Measurements from ENCODE around the gene U2AF1L4.

The U2AF1L4 gene

GRCh38 chr19:35781650-35782049 is 36.4 kb upstream of the U2AF1L4 start:
- Histone ChIP-seq H3K4me1 (ENCODE audit: insufficient read depth, low read length, poor library complexity, severe bottlenecking) (peaks cover 15% of the 10 kb centered on the region), H3K79me2 (ENCODE audit: insufficient read depth, low read length) (peaks cover 28% of the 10 kb centered on the region), H3F3A (ENCODE audit: low read depth) (no peaks in the 10 kb centered on the region), H4K20me1 (ENCODE audit: insufficient read depth, low read length, poor library complexity, severe bottlenecking) (peaks cover 4% of the 10 kb centered on the region), H3K9ac (ENCODE audit: low read depth, low read length, poor library complexity, severe bottlenecking) (no peak overlapping the region), H3K4me3 (ENCODE audit: low read length, poor library complexity, severe bottlenecking) (no peak overlapping the region), H3K9me2 (replicated peaks; ENCODE audit: low read depth, low read length) (no peaks in the 10 kb centered on the region), H3K9me3 (ENCODE audit: insufficient read depth, low read depth, low read length) (no peaks in the 10 kb centered on the region), H3K27me3 (ENCODE audit: insufficient read depth, low read length, poor library complexity, severe bottlenecking) (no peaks in the 10 kb centered on the region), H3K36me3 (ENCODE audit: insufficient read depth, low read length) (peaks cover 22% of the 10 kb centered on the region; the same call in 1 of the 2 replicates), H3K4me2 (ENCODE audit: low read depth, low read length, poor library complexity, severe bottlenecking) (no peak overlapping the region), H2AFZ (ENCODE audit: low read length) (no peak overlapping the region)
- no peak for TF ChIP-seq CTCF (conservative IDR thresholded peaks at IDR 0.05; ENCODE audit: low read length)
- no peak for TF ChIP-seq EZH2phosphoT487 (IDR thresholded peaks at IDR 0.05; ENCODE audit: borderline replicate concordance)

- TF ChIP-seq CTCF (conservative IDR thresholded peaks at IDR 0.05; ENCODE audit: low read length), result no peak
- TF ChIP-seq EZH2phosphoT487 (IDR thresholded peaks at IDR 0.05; ENCODE audit: borderline replicate concordance), result no peak
- no peak overlapping the region for H3K4me2 ChIP-seq (ENCODE audit: low read depth, low read length, poor library complexity, severe bottlenecking)
- no peaks in the 10 kb centered on the region for H3F3A ChIP-seq (ENCODE audit: low read depth)
- no peak overlapping the region for H3K9ac ChIP-seq (ENCODE audit: low read depth, low read length, poor library complexity, severe bottlenecking)
- peaks cover 22% of the 10 kb centered on the region; the same call in 1 of the 2 replicates for H3K36me3 ChIP-seq (ENCODE audit: insufficient read depth, low read length)
- H3K4me3 ChIP-seq (ENCODE audit: low read length, poor library complexity, severe bottlenecking), result no peak overlapping the region
- H3K79me2 ChIP-seq (ENCODE audit: insufficient read depth, low read length), result peaks cover 38% of the 10 kb centered on the region
- H4K20me1 ChIP-seq (ENCODE audit: insufficient read depth, low read length, poor library complexity, severe bottlenecking), result peaks cover 11% of the 10 kb centered on the region
- H3K27me3 ChIP-seq (ENCODE audit: insufficient read depth, low read length, poor library complexity, severe bottlenecking), result no peaks in the 10 kb centered on the region
- no peaks in the 10 kb centered on the region for H3K9me3 ChIP-seq (ENCODE audit: insufficient read depth, low read depth, low read length)
- H2AFZ ChIP-seq (ENCODE audit: low read length), result no peak overlapping the region
- H3K4me1 ChIP-seq (ENCODE audit: insufficient read depth, low read length, poor library complexity, severe bottlenecking), result peaks cover 23% of the 10 kb centered on the region
- no peaks in the 10 kb centered on the region for H3K9me2 ChIP-seq (replicated peaks; ENCODE audit: low read depth, low read length)
Measured at GRCh38 chr19:35780717-35781116, 35.5 kb upstream of the U2AF1L4 start.

GRCh38 chr19:35780058-35780457 is 34.8 kb upstream of the U2AF1L4 start:
- Histone ChIP-seq H4K20me1 (ENCODE audit: insufficient read depth, low read length, poor library complexity, severe bottlenecking) (peaks cover 11% of the 10 kb centered on the region), H3K79me2 (ENCODE audit: insufficient read depth, low read length) (peaks cover 39% of the 10 kb centered on the region), H3K27me3 (ENCODE audit: insufficient read depth, low read length, poor library complexity, severe bottlenecking) (no peaks in the 10 kb centered on the region), H3K4me3 (ENCODE audit: low read length, poor library complexity, severe bottlenecking) (no peak overlapping the region), H3K9me3 (ENCODE audit: insufficient read depth, low read depth, low read length) (no peaks in the 10 kb centered on the region), H3K4me2 (ENCODE audit: low read depth, low read length, poor library complexity, severe bottlenecking) (no peak overlapping the region), H3K4me1 (ENCODE audit: insufficient read depth, low read length, poor library complexity, severe bottlenecking) (peaks cover 23% of the 10 kb centered on the region), H3K36me3 (ENCODE audit: insufficient read depth, low read length) (peaks cover 22% of the 10 kb centered on the region; the same call in 1 of the 2 replicates), H3K9ac (ENCODE audit: low read depth, low read length, poor library complexity, severe bottlenecking) (no peak overlapping the region), H2AFZ (ENCODE audit: low read length) (no peak overlapping the region), H3K9me2 (replicated peaks; ENCODE audit: low read depth, low read length) (no peaks in the 10 kb centered on the region), H3F3A (ENCODE audit: low read depth) (no peaks in the 10 kb centered on the region)
- TF ChIP-seq EZH2phosphoT487 (IDR thresholded peaks at IDR 0.05; ENCODE audit: borderline replicate concordance) (no peak), CTCF (conservative IDR thresholded peaks at IDR 0.05; ENCODE audit: low read length) (no peak)

Data from Loucy (cell line).